Body of pancreas (tissue), 4 donors: Measurements from ENCODE around the gene LRRTM3. TPM values are rescaled to one million over a fixed set of nuclear protein-coding genes. Genes with fewer than 3 reads are reported as not detected.

Experiments used
- ATAC-seq: fragments of 150-250 bp; one replicate; pipeline ENCODE4 v1.9.1; 2016
- DNase-seq, 4 donors: peaks; one replicate each; pipeline ENCODE4 v3.0.0-alpha.2; 2019
- H3K27ac ChIP-seq, 4 donors: fragments of 200-600 bp; sonication (generic); 1 replicate in 3 of 4; 2 replicates in 1 of 4; pipeline versions ENCODE4 v1.5.1 to v1.6.1; 2016 to 2019; ENCODE audit warnings: mild to moderate bottlenecking in 1 of 4, mixed read lengths in 1 of 4, moderate library complexity in 1 of 4
- H3K27me3 ChIP-seq, 2 donors: fragments of 200-600 bp; sonication (generic); one replicate each; pipeline ENCODE4 v1.6.0; 2016; ENCODE audit warnings: mild to moderate bottlenecking in 1 of 2
- H3K36me3 ChIP-seq, 2 donors: fragments of 200-600 bp; sonication (generic); replicated peaks in 1 of 2; 2 replicates each; pipeline ENCODE4 v1.5.1; 2016; ENCODE audit warnings: low read depth in 2 of 2; ENCODE audit not compliant: insufficient read depth in 1 of 2
- H3K4me1 ChIP-seq: fragments of 200-600 bp; sonication (generic); one replicate; pipeline ENCODE4 v1.6.0; 2016
- H3K4me3 ChIP-seq, 2 donors: fragments of 200-600 bp; sonication (generic); 1 replicate in 1 of 2; 2 replicates in 1 of 2; pipeline ENCODE4 v1.5.1; 2016 to 2019
- H3K9me3 ChIP-seq, 3 donors: fragments of 200-600 bp; sonication (generic); 1 replicate in 2 of 3; 2 replicates in 1 of 3; pipeline ENCODE4 v1.5.1; 2016
- CTCF ChIP-seq, 7 experiments: fragments of 450-650 bp in 4 of 7; fragments of 200-600 bp in 3 of 7; sonication (generic) in 3 of 7; IDR thresholded peaks; one replicate each; pipeline ENCODE4 v1.5.1; 2016 to 2019; ENCODE audit warnings: antibody characterized with exemption in 7 of 7
- POLR2A ChIP-seq, 3 donors: fragments of 450-650 bp; IDR thresholded peaks; one replicate each; pipeline ENCODE4 v1.6.1; 2016; ENCODE audit warnings: antibody characterized with exemption in 3 of 3, mild to moderate bottlenecking in 2 of 3
- WGBS, 2 donors: methylation state at CpG; one replicate each; pipeline ENCODE4 v1.1.5; 2017; 5-methylcytosine and 5-hydroxymethylcytosine counted together
- intact Hi-C: fragments of 100-400 bp; cut with DNase I; formaldehyde crosslinking; loops from one replicate; pipeline ENCODE4 v1.15.1; 2023
- total RNA-seq, 2 donors: library from RNA; depleted of rRNA; stranded (reverse); fragments of >200 nt; gene quantifications; one replicate each; pipeline ENCODE4 v1.1.0, GENCODE V29; 2016

LRRTM3 gene
- total RNA-seq, 2 donors from 2014 or later: 1.3 TPM

GRCh38 chr10:67072654-67073053, 146.8 kb downstream of the LRRTM3 start:
- H3K9me3 ChIP-seq: no peaks in the 10 kb centered on the region
- ATAC-seq: no peak
- no peak for DNase-seq
- H3K4me3 ChIP-seq: no peak overlapping the region
- no peaks in the 10 kb centered on the region for H3K27me3 ChIP-seq
- TF ChIP-seq POLR2A (IDR thresholded peaks at IDR 0.05) (no peak), CTCF (IDR thresholded peaks at IDR 0.05) (no peak)
- peaks cover 14% of the 10 kb centered on the region for H3K4me1 ChIP-seq
- no peak overlapping the region for H3K27ac ChIP-seq
- intact Hi-C loops: no loop called here
- WGBS, 2 donors: 86 to 96% methylated on average over 1 of the region's 1 CpG
- H3K36me3 ChIP-seq: no peaks in the 10 kb centered on the region

- H3K4me1 ChIP-seq: peaks cover 14% of the 10 kb centered on the region
- no peaks in the 10 kb centered on the region for H3K9me3 ChIP-seq
- TF ChIP-seq POLR2A (IDR thresholded peaks at IDR 0.05) (no peak), CTCF (IDR thresholded peaks at IDR 0.05) (peak in 2 of 7 experiments; percentile 7 to 13)
- no peak overlapping the region for H3K4me3 ChIP-seq
- WGBS, 2 donors: 9 to 16% methylated on average over 4 of the region's 4 CpGs
- ATAC-seq: peak; percentile 64
- H3K27ac ChIP-seq: peak overlapping the region in 3 of 4 donors; percentile 25 to 42 (median 33)
- peak in 1 of 4 donors; percentile 3 for DNase-seq
- no peaks in the 10 kb centered on the region for H3K27me3 ChIP-seq
- H3K36me3 ChIP-seq: no peaks in the 10 kb centered on the region
- intact Hi-C loops: no loop called here
Measured at GRCh38 chr10:67075491-67075971, 149.7 kb downstream of the LRRTM3 start.

- Histone ChIP-seq H3K4me3 (no peak overlapping the region), H3K9me3 (no peaks in the 10 kb centered on the region), H3K27ac (peak overlapping the region; percentile 15 to 42 (median 24)), H3K36me3 (no peaks in the 10 kb centered on the region), H3K4me1 (peaks cover 14% of the 10 kb centered on the region), H3K27me3 (no peaks in the 10 kb centered on the region)
- intact Hi-C loops: no loop called here
- ATAC-seq (peak; percentile 78), DNase-seq (peak; percentile 21 to 60 (median 36))
- no peak for TF ChIP-seq CTCF (IDR thresholded peaks at IDR 0.05)
- TF ChIP-seq POLR2A (IDR thresholded peaks at IDR 0.05): no peak
Measured at GRCh38 chr10:67076144-67076543, 150.3 kb downstream of the LRRTM3 start.

- no peak overlapping the region for H3K4me3 ChIP-seq
- H3K27ac ChIP-seq: no peak overlapping the region
- intact Hi-C loops: no loop called here
- WGBS, 2 donors: 94 to 98% methylated on average over 1 of the region's 1 CpG
- TF ChIP-seq CTCF (IDR thresholded peaks at IDR 0.05): no peak
- TF ChIP-seq POLR2A (IDR thresholded peaks at IDR 0.05): no peak
- no peak for ATAC-seq
- peaks cover 14% of the 10 kb centered on the region for H3K4me1 ChIP-seq
- no peaks in the 10 kb centered on the region for H3K9me3 ChIP-seq
- no peak for DNase-seq
- H3K27me3 ChIP-seq: no peaks in the 10 kb centered on the region
- no peaks in the 10 kb centered on the region for H3K36me3 ChIP-seq
Measured at GRCh38 chr10:67077376-67077775, 151.5 kb downstream of the LRRTM3 start.

GRCh38 chr10:67079126-67079525, 153.3 kb downstream of the LRRTM3 start:
- H3K9me3 ChIP-seq: no peaks in the 10 kb centered on the region
- H3K27me3 ChIP-seq: no peaks in the 10 kb centered on the region
- H3K36me3 ChIP-seq: no peaks in the 10 kb centered on the region
- H3K4me3 ChIP-seq: no peak overlapping the region
- peaks cover 14% of the 10 kb centered on the region for H3K4me1 ChIP-seq
- intact Hi-C loops: no loop called here
- WGBS, 2 donors: 16 to 25% methylated on average over 4 of the region's 4 CpGs
- TF ChIP-seq POLR2A (IDR thresholded peaks at IDR 0.05): no peak
- no peak for TF ChIP-seq CTCF (IDR thresholded peaks at IDR 0.05)
- ATAC-seq (no peak), DNase-seq (peak; percentile 34 to 66 (median 45))
- no peak overlapping the region for H3K27ac ChIP-seq
